HFFc6 (cell line): ENCODE data around the gene MRPL2. TPM values are rescaled to one million over a fixed set of nuclear protein-coding genes. Genes with fewer than 3 reads are reported as not detected.

Experiments
- DNase-seq: peaks from one replicate; pipeline ENCODE4 v3.0.0-alpha.2; 2018
- H3K27ac Mint-ChIP-seq: 2 replicates; pipeline ENCODE4 v1.8.0; 2020; ENCODE audit warnings: mild to moderate bottlenecking, mixed read lengths
- H3K27me3 Mint-ChIP-seq: 2 replicates; pipeline ENCODE4 v1.8.0; 2021; ENCODE audit warnings: mild to moderate bottlenecking, moderate library complexity, mixed read lengths; ENCODE audit not compliant: insufficient read depth
- H3K36me3 Mint-ChIP-seq: 2 replicates; pipeline ENCODE4 v1.8.0; 2021; ENCODE audit warnings: low read depth, mixed read lengths
- H3K4me1 Mint-ChIP-seq: 2 replicates; pipeline ENCODE4 v1.8.0; 2020; ENCODE audit warnings: low read depth, mixed read lengths
- H3K4me3 Mint-ChIP-seq: 2 replicates; pipeline ENCODE4 v1.8.0; 2020; ENCODE audit warnings: mild to moderate bottlenecking, moderate library complexity, mixed read lengths
- H3K9me3 Mint-ChIP-seq: 2 replicates; pipeline ENCODE4 v1.8.0; 2020; ENCODE audit warnings: mild to moderate bottlenecking, mixed read lengths
- total RNA-seq, 6 experiments: library from RNA; stranded (reverse); fragmentation: NEBNext Ultra II Directional; extraction: Animal tissue kit (Norgen Biotek cat#: 25700); gene quantifications; 2 replicates in 1 of 6; 3 replicates in 5 of 6; pipeline ENCODE4 v1.2.3, GENCODE V29; 2021
- TF ChIP-seq, protein P1 (sequence below): fragments of 200-600 bp; sonication (generic); IDR thresholded peaks from 2 replicates; pipeline ENCODE4 v1.5.0; 2021; ENCODE audit warnings: antibody characterized with exemption, mild to moderate bottlenecking

MRPL2 gene
- total RNA-seq, 6 experiments from 2014 or later: 52.6 to 62.9 (median 58.7) TPM

DNA sequence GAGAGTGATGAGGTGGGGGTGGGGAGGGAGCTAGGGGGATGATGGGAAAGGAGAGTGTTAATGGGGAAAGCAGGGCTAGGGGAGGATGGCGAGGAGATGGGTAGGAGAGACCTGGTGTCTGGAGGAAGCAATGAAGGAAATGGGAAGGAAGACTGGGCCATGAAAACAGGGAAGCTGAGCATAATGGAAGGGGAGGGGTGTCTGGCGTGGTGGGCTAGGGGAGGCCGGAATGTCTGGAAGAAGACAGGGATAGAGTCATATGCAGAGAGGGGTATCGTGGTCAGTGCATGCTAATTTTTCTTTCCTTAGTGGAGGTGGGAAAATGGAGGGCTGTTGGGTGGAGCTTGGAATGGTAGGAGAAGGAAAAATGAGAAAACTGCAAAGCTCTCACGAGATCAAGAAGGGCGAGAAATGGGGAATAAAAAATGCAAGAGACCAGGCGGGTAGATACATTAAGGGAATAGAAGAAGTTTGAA is 44.8 kb downstream of the MRPL2 start:
- Mint-ChIP-seq H3K9me3 (no peaks in the 10 kb centered on the region), H3K27me3 (no peaks in the 10 kb centered on the region; the same call in none of the 2 replicates), H3K4me3 (peak overlapping the region; percentile 95), H3K27ac (peak overlapping the region; percentile 87), H3K4me1 (peaks cover 53% of the 10 kb centered on the region), H3K36me3 (peaks cover 51% of the 10 kb centered on the region)
- peak; percentile 47 for DNase-seq
- TF ChIP-seq, protein P1, sequence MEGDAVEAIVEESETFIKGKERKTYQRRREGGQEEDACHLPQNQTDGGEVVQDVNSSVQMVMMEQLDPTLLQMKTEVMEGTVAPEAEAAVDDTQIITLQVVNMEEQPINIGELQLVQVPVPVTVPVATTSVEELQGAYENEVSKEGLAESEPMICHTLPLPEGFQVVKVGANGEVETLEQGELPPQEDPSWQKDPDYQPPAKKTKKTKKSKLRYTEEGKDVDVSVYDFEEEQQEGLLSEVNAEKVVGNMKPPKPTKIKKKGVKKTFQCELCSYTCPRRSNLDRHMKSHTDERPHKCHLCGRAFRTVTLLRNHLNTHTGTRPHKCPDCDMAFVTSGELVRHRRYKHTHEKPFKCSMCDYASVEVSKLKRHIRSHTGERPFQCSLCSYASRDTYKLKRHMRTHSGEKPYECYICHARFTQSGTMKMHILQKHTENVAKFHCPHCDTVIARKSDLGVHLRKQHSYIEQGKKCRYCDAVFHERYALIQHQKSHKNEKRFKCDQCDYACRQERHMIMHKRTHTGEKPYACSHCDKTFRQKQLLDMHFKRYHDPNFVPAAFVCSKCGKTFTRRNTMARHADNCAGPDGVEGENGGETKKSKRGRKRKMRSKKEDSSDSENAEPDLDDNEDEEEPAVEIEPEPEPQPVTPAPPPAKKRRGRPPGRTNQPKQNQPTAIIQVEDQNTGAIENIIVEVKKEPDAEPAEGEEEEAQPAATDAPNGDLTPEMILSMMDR: no peak

DNA sequence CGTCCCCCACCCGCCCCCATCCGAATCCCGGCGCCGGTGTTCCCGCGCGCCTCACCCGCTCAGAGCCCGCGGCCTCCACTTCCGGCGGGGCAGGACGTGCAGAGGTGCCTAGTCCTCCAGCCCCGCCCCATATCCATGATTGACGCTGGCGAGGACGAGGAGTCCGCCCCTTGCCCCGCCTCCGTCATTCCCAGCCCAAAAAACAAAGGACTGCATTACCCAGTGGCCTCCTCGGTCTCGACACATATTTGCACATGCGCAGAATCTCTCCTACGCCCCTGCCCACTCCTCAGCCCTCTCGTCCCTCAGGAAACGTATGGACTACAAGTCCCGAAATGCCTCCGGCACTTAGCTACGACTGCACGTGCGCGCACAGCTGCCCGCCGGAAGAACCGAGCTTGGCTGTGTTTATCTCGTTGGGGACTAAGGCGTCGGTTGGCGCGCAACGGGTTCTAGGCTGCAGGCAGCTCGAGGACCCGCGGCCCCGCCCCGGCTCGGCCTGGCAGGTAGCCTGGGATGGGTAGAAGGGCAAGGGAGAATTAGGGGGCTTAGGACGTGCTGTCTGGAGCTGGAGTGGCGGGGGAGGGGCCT is 45.3 kb downstream of the MRPL2 start, which contains the start of the genes KLHDC3 and MEA1:
KLHDC3 (plus strand) TSS at position 407 of the 591 bp plus-strand sequence. CDS start 2,944 bp downstream, outside the sequence.
MEA1 (minus strand) TSS at position 104 of the 591 bp plus-strand sequence. CDS start 133 bp downstream, outside the sequence.
- H3K4me3 Mint-ChIP-seq: peak within 1 kb of the TSS; percentile 95
- peak within 1 kb of the TSS; percentile 92 for H3K27ac Mint-ChIP-seq
- peak; percentile 100 for DNase-seq
- H3K9me3 Mint-ChIP-seq: no peaks in the 10 kb centered on the region
- TF ChIP-seq, protein P1: no peak
- peaks cover 46% of the 10 kb centered on the region for H3K36me3 Mint-ChIP-seq
- peaks cover 48% of the 10 kb centered on the region for H3K4me1 Mint-ChIP-seq
- no peaks in the 10 kb centered on the region; the same call in none of the 2 replicates for H3K27me3 Mint-ChIP-seq

DNA sequence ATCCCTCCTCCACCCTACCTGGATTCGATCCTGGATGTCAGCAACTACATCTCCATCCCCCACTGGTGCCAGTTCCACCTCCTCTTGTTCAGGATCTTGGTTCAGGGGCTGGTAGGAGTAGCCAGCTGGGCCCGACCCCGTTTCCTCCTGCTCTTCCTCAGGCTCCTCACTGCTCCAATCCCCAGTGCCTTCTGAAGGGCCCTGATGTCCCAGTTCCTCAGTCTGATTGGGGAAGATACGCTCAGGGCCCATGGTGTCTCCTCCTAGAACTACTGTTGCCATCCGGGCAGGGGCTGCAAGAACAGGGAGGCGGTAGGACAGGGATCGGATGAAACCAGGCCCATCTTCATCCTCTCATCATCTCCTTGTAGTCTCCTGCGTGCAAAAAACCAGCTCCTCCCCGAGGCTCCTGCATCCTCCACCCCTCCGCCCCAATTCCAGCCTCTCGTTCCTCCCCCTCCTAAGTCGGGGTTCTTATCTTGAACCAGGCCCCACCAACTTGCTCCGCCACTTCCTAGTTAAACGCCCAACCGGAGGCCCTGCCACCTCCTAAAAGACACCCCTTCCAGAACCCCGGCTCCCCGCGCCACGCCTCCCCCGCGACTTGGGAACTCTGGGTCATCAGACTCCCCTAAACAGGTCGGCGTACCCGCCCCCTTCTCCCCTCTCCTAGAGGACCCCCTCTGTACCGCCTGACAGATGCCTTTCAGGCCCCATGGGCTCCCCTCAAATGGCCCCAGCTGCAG is 46.0 kb downstream of the MRPL2 start:
- DNase-seq: peak; percentile 55
- peak overlapping the region; percentile 95 for H3K4me3 Mint-ChIP-seq
- TF ChIP-seq, protein P1: no peak
- no peaks in the 10 kb centered on the region for H3K9me3 Mint-ChIP-seq
- no peaks in the 10 kb centered on the region; the same call in none of the 2 replicates for H3K27me3 Mint-ChIP-seq
- H3K27ac Mint-ChIP-seq: peak overlapping the region; percentile 92
- peaks cover 46% of the 10 kb centered on the region for H3K36me3 Mint-ChIP-seq
- H3K4me1 Mint-ChIP-seq: peaks cover 48% of the 10 kb centered on the region

DNA sequence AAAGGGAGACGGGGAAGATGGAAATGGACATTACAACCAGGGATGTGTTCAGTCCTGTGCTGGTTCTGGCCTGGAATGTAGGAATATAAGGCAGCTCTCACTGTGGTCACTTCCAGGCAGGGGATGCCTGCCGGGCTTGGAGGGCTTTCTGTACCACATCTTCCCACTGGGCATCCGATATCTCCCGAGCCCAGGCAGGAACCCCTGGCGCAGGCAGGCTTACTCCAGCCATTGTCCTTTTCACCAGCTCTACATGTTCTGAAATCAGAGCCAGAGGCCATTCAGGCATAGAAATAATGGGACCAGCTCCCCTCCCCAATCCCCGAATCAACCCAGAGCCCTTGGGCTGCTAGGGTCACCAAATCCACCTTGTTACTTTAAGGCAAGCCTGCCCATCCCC is 46.9 kb downstream of the MRPL2 start:
- H3K36me3 Mint-ChIP-seq: peaks cover 39% of the 10 kb centered on the region
- H3K27me3 Mint-ChIP-seq: no peaks in the 10 kb centered on the region; the same call in none of the 2 replicates
- H3K9me3 Mint-ChIP-seq: no peaks in the 10 kb centered on the region
- H3K27ac Mint-ChIP-seq: peak overlapping the region; percentile 92; the same call in 1 of the 2 replicates
- peaks cover 48% of the 10 kb centered on the region for H3K4me1 Mint-ChIP-seq
- H3K4me3 Mint-ChIP-seq: peak overlapping the region; percentile 95
- no peak for DNase-seq
- TF ChIP-seq, protein P1: no peak

DNA sequence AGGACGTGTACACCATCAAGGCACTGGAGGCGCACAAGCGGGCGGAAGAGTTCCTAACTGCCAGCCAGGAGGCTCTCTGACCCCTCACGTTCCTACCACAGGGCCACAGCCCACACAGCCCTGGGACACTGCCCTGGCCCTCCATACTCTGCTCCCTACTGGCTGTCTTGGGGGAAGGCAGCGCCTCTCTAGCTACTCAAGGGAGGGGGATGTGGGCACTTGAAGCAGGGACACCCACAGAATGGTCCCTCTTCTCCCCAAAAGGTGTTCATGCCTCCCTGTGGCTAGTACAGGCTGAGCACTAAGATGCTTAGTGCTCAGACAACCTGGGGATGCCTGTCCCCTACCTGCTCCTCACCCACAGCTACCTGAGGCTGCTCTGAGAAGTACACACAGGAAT is 48.0 kb downstream of the MRPL2 start:
- Mint-ChIP-seq H3K4me1 (peaks cover 39% of the 10 kb centered on the region), H3K4me3 (no peak overlapping the region), H3K9me3 (no peaks in the 10 kb centered on the region), H3K27me3 (no peaks in the 10 kb centered on the region; the same call in none of the 2 replicates), H3K36me3 (peaks cover 35% of the 10 kb centered on the region), H3K27ac (no peak overlapping the region)
- no peak for DNase-seq
- TF ChIP-seq, protein P1: peak; percentile 34
